Hepatocyte (in vitro differentiated cells): ENCODE measurements around the gene LASP1.

Experiments used
- EZH2 ChIP-seq: fragments of 200-600 bp; sonication (generic); IDR thresholded peaks from 2 replicates; pipeline ENCODE4 v1.6.1; 2016; ENCODE audit warnings: antibody characterized with exemption, mild to moderate bottlenecking, borderline replicate concordance
- TF ChIP-seq, protein P1 (sequence below): fragments of 200-600 bp; sonication (generic); IDR thresholded peaks from 2 replicates; pipeline ENCODE4 v1.5.1; 2016; ENCODE audit warnings: antibody characterized with exemption, mild to moderate bottlenecking; ENCODE audit not compliant: poor library complexity

DNA sequence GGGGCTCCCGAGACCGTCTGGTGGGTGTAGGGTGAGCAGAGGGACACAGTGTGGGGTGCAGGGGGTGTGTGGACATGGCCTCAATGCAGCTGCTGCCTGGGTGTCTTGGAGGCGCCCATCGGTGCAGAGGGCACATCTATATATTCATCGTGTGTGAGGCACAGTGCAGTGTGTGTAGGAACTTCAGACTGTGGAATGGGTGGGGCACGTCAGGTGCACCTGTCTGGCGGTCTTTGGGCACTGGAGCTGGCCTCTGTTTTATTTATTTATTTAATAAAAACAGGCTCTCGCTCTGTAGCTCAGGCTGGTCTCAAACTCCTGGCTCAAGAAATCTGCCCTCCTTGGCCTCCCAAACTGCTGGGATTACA, 16.8 kb downstream of the LASP1 start:
- TF ChIP-seq, protein P1, sequence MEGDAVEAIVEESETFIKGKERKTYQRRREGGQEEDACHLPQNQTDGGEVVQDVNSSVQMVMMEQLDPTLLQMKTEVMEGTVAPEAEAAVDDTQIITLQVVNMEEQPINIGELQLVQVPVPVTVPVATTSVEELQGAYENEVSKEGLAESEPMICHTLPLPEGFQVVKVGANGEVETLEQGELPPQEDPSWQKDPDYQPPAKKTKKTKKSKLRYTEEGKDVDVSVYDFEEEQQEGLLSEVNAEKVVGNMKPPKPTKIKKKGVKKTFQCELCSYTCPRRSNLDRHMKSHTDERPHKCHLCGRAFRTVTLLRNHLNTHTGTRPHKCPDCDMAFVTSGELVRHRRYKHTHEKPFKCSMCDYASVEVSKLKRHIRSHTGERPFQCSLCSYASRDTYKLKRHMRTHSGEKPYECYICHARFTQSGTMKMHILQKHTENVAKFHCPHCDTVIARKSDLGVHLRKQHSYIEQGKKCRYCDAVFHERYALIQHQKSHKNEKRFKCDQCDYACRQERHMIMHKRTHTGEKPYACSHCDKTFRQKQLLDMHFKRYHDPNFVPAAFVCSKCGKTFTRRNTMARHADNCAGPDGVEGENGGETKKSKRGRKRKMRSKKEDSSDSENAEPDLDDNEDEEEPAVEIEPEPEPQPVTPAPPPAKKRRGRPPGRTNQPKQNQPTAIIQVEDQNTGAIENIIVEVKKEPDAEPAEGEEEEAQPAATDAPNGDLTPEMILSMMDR: no peak
- TF ChIP-seq EZH2: no peak
